ENCODE data around the gene CD72.

- TF ChIP-seq ZNF174 (tag by site-specific recombination; IDR thresholded peaks at IDR 0.05): no peak
- TF ChIP-seq, protein P1, sequence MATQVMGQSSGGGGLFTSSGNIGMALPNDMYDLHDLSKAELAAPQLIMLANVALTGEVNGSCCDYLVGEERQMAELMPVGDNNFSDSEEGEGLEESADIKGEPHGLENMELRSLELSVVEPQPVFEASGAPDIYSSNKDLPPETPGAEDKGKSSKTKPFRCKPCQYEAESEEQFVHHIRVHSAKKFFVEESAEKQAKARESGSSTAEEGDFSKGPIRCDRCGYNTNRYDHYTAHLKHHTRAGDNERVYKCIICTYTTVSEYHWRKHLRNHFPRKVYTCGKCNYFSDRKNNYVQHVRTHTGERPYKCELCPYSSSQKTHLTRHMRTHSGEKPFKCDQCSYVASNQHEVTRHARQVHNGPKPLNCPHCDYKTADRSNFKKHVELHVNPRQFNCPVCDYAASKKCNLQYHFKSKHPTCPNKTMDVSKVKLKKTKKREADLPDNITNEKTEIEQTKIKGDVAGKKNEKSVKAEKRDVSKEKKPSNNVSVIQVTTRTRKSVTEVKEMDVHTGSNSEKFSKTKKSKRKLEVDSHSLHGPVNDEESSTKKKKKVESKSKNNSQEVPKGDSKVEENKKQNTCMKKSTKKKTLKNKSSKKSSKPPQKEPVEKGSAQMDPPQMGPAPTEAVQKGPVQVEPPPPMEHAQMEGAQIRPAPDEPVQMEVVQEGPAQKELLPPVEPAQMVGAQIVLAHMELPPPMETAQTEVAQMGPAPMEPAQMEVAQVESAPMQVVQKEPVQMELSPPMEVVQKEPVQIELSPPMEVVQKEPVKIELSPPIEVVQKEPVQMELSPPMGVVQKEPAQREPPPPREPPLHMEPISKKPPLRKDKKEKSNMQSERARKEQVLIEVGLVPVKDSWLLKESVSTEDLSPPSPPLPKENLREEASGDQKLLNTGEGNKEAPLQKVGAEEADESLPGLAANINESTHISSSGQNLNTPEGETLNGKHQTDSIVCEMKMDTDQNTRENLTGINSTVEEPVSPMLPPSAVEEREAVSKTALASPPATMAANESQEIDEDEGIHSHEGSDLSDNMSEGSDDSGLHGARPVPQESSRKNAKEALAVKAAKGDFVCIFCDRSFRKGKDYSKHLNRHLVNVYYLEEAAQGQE (tag by site-specific recombination; IDR thresholded peaks at IDR 0.05): no peak
These were observed 5.4 kb downstream of the CD72 start for GRCh38 chr9:35612843-35613242.

All from HEK293 (cell line).